22Rv1 (cell line): ENCODE data around the gene TNS3.

Experiments
- ZFX ChIP-seq: fragments of 450-650 bp; IDR thresholded peaks from 2 replicates; pipeline ENCODE4 v1.6.1; 2017; ENCODE audit warnings: antibody characterized with exemption, borderline replicate concordance
- TF ChIP-seq, protein P1 (sequence below): fragments of 450-650 bp; IDR thresholded peaks from 2 replicates; pipeline ENCODE4 v1.5.1; 2017; ENCODE audit warnings: mild to moderate bottlenecking

DNA sequence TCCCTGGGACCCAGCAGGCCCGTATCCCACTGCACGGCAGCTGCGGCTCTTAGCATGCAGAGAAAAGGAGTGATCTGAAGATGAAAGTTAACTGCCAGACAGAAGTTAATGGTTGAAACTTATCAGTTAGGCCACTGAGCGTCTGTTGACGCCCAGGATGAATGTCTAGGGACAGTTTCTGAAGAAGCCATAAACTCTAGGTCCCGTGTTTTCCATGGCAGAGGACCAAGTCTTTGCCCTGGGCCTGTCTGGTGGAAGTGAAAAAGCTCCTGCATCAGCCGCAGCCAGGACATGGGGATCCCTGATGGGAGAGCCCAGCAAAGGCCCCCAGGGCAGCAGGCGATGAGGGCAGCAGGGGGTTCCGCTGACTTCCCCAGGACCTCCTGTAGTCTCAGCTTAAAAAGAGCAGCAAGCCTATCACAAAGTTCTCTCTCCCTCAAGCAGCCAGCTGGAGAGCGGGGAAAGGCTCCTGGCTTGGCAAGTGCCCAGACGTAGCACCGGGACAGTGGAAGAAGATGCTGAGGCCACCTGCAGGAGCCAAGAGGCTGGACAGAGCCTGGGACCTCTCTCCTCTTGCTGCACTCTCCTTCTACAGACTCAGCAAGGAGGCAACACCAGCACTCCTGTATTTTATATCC is 79.6 kb downstream of the TNS3 start:
- TF ChIP-seq, protein P1, sequence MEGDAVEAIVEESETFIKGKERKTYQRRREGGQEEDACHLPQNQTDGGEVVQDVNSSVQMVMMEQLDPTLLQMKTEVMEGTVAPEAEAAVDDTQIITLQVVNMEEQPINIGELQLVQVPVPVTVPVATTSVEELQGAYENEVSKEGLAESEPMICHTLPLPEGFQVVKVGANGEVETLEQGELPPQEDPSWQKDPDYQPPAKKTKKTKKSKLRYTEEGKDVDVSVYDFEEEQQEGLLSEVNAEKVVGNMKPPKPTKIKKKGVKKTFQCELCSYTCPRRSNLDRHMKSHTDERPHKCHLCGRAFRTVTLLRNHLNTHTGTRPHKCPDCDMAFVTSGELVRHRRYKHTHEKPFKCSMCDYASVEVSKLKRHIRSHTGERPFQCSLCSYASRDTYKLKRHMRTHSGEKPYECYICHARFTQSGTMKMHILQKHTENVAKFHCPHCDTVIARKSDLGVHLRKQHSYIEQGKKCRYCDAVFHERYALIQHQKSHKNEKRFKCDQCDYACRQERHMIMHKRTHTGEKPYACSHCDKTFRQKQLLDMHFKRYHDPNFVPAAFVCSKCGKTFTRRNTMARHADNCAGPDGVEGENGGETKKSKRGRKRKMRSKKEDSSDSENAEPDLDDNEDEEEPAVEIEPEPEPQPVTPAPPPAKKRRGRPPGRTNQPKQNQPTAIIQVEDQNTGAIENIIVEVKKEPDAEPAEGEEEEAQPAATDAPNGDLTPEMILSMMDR, result no peak
- TF ChIP-seq ZFX, result no peak
